GM21423 (cell line): Measurements from ENCODE around the gene FCRLB.
A peak's percentile ranks its signal among the peaks of the same experiment; 100 is the strongest.
"Not testable (repeated sequence)": the region's sequence is repeated elsewhere in the genome, so short reads cannot be mapped to it uniquely, and the experiment has no call there.

Experiments
- ATAC-seq: cut with Tn5 transposase; IDR thresholded peaks from one replicate; pipeline ENCODE4 v1.9.1; 2021; ENCODE audit warnings: mild to moderate bottlenecking, moderate library complexity; ENCODE audit not compliant: unreplicated experiment

The FCRLB gene, protein sequence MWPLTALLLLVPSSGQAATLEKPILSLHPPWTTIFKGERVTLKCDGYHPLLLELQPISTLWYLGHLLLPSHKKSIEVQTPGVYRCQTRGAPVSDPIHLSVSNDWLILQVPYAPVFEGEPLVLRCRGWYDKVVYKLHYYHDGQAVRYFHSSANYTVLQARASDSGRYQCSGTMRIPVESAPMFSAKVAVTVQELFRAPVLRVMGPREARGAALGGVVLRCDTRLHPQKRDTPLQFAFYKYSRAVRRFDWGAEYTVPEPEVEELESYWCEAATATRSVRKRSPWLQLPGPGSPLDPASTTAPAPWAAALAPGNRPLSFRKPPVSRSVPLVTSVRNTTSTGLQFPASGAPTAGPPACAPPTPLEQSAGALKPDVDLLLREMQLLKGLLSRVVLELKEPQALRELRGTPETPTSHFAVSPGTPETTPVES

DNA sequence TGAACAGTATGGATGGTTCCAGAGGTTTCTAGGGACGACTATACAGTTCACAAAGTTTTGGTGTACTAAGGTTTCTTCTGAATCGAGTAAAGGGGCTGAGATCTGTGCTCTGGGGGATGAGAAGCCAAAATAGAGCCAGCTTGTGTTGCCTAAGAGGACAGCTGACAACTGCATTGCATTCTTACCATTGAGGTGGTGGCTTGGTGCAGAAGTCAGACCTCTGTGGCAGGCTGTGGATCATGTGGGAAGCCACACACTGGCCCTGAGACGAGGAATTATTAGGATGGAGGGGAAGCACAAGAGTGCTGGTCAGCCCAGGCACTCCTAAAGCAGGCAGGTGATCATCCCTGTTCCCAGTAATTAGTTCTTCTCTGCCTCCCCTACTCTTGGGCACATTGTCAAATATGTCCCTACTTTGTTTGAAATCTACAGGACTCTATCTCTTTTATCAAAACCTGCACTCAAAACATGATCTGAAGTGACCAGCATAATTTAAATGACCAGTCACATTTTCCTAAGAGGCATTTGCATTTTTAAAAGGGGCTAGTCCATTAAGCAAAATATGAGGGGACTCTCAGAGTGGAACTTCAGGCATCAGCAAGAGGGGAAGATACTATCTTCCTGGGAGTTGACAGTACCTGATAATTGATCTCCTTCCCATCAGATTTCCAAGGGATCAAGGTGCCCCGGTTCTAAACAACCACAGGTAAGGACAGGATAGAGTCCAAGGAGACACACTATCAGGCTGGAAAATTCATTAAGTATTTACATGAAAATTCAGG is at the start of gene FCRLB:
TSS of gene FCRLB (plus strand) at position 589 of the 782 bp plus-strand sequence. CDS start 1,129 bp downstream, outside the sequence.
- ATAC-seq: no peak

DNA sequence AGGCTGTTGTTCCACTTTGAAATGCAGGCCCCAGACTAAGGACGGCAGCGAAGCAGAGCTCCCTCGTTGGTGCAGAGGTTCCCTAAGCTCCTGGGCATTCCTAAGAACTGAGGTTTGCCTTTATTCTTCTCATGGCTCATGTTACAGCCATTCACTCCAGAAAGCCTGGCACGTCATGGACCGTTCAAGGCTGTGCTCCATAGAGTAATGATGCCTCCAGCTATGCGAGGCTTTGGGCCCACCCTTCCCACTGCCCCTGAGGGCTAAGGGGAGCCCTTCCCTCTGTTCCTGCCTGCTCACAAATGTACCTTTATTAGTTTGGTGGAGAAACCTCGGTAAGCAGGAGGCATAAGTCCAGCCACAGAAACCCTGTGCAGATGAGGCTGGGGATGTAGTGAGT is 47.9 kb upstream of the FCRLB start:
- not testable (repeated sequence) for ATAC-seq

DNA sequence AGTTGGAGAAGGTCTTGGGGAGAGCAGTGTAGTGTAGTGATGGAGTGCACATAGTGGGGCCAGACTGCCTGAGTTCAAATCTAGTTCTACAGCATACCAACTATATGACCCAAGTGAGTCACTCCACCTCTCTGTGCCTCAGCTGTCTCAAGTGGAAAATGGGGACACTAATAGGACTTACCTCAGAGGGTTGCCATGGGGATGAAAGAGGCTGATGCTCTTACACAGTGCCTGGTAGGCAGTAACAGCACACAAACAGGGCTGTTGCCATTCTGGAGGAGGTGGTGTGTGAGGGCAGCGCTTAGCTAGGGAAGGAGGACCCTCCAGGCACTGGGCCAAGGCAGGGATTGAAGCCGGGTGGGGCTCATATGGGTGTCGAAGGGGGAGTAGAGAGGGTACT is 46.9 kb upstream of the FCRLB start:
- not testable (repeated sequence) for ATAC-seq

DNA sequence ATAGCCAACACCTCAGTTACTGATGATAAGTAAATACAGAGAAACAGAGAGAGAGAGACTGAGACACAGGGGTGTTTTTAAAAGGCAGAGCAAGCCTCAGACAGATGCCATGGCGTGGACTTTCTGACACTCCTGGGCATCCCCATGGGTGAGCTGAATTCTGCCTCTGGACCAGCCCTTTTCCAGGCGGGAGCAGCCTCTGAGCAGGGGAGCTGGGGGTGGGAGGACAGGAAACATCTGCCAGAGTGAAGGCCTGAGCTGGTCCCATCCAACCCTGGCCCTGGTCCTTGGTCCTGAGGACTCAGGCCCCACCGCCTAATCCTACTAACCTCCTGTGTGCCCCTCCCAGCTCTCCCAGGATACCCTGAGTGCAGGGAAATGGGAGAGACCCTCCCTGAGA is 46.4 kb upstream of the FCRLB start:
- not testable (repeated sequence) for ATAC-seq

DNA sequence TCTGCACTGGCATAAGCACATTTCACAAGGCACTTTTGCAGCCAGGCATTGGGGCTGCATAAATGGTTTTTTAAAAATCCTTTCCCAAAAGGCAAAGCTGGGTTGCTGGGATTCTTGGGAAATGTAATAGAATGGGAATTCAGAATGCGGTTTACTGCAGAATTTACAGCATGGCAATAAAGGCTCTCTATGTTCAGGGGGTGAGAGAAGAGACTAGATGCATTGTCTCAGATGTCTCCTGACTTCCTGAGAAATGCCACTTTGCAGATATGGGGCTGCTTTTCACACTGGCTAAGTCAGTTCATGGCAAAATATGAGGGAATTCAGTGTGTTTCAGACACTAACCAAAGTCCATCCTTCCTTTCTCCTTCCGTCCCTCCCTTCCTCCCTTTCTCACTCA is 44.9 kb upstream of the FCRLB start:
- no peak for ATAC-seq

DNA sequence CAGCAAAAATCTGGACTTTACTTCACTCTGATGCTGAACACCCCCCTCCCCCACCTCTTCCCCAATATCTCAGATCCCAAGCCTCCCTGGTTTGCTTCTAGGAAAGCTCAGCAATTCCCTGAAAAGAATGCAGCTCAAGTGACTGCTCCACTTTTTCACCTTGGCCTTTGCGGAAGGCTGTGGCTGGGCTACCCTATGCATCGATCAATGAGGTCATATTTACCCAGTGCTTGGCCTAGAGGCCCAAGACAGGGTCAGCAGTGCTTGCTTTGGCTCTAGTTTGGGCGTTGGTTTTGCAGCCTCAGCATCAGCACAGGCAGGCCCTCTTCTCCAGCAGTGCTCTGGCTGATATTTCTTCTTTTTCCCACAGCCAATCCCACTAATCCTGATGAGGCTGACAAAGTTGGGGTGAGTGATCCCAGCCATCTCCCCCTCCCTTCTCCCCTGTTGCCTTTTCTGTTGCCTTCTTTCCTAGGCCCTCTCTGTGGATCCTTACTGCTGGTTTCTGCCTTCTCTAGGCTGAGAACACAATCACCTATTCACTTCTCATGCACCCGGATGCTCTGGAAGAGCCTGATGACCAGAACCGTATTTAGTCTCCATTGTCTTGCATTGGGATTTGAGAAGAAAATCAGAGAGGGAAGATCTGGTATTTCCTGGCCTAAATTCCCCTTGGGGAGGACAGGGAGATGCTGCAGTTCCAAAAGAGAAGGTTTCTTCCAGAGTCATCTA is 44.2 kb upstream of the FCRLB start:
- no peak for ATAC-seq

DNA sequence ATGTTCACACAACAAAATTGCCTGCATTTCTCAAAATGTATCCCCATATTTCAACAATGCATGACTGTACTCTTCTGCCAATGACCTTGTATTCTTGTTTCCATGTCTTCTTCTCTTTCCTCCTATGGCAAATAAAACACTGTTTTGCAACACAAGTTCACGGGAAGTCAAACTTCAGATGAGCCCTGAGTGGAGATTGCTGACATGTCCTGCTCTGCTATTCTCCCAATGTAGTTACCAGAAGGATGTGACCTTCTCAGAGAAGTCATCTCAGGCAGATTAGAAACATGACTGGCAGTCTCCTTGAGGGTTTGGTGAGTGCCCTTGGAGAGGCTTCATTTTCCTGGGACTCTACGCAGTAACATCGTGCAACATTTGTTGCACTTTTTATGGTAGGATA is 42.8 kb upstream of the FCRLB start:
- no peak for ATAC-seq

DNA sequence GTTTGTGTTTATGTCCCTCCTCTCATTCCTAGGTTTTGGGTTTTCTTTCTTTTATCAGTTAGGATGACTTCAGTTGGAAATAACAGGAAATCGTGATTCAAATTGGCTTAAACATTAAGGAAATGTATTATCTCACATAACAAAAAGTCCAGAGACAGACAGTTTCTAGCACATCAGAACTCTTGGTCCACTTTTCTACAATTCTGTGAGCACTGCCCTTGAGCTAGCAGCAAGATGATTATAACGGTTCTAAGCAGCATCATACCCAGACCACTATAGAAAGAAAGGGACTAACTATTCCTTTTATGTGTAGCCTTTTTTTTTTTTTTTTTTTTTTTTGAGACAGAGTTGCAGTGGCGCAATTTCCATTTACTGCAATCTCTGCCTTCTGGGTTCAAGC is 39.5 kb upstream of the FCRLB start:
- ATAC-seq: no peak

DNA sequence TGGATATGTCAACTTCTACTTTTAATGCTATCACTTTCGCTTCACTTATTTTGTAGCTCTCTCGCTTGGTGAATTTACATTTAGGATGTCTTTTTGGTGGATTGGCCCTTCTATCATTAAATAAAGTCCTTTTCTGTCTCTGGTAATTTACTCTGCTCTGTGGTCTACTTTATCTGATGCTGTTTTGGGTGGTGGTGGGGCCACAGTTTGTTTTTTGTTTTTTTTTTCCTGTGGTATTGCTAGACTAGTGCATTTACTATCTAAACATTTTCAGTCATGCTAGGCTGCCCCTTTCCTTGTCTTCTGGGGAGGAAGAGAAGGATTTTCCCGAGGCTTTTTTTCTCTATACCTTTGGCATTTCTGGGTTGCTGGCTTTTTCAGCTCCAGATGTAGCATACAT is 32.4 kb upstream of the FCRLB start:
- no peak for ATAC-seq

DNA sequence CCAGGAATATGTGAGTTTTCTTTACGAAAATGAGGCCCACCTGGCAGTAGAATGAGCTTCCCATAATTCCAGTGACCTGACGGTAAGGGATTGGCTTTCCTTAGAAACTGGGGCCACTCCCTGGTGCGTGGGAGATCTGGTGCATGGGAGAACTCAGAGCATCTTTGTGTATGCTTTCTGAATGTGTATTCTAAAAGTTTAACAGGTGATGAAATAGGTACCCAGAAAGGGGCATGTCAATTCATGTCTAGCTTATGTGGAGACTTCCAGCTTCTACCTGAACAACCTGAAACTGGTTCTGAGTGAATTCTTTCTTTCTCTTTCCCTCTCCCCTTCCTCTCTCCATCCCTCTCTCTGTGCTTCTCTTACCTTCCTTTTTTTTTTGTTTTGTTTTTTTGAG is 29.5 kb upstream of the FCRLB start:
- no peak for ATAC-seq

DNA sequence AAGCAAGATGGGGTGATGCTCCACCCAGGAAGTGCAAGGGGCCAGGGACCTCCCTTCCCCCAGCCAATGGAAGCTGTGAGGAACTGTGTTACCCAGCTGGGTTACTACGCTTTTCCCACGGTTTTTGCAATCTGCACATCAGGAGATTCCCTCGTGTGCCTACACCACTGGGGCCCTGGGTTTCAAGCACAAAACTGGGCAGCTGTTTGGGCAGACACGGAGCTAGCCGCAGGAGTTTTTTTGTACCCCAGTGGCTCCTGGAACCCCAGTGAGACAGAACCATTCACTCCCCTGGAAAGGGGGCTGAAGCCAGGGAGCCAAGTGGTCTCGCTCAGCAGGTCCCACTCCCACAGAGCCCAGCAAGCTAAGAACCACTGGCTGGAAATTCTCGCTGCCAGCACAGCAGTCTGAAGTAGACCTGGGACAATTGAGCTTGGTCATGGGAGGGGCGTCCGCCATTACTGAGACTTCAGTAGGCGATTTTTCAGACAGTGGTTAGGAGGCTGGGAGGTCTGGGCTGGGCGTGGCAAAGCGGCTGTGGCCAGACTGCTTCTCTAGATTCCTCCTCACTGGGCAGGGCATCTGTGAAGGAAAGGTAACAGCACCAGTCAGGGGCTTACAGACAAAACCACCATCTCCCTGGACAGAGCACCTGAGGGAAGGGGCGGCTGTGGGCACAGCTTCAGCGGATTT is 28.2 kb upstream of the FCRLB start:
- not testable (repeated sequence) for ATAC-seq

DNA sequence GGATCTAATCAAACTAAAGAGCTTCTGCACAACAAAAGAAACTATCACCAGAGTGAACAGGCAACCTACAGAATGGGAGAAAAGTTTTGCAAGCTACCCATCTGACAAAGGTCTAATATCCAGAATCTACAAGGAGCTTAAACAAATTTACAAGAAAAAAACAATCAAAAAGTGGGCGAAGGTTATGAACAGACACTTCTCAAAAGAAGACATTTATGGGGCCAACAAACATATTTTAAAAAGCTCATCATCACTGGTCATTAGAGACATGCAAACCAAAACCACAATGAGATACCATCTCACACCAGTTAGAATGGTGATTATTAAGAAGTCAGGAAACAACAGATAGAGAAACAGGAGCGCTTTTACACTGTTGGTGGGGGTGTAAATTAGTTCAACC is 23.0 kb upstream of the FCRLB start:
- ATAC-seq: not testable (repeated sequence)

DNA sequence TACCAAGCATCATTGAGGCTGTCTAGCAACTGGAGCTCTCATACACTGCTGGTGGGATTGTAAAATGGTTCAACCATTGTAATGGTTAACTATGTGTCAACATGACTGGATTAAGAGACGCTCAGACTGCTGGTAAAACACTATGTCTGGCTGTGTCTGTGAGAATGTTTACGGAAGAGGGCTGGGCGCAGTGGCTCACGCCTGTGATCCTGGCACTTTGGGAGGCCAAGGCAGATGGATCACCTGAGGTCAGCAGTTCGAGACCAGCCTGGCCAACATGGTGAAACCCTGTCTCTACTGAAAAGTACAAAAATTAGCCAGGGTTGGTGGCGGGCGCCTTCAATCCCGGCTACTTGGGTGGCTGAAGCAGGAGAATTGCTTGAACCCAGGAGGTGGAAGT is 19.1 kb upstream of the FCRLB start:
- ATAC-seq: no peak

DNA sequence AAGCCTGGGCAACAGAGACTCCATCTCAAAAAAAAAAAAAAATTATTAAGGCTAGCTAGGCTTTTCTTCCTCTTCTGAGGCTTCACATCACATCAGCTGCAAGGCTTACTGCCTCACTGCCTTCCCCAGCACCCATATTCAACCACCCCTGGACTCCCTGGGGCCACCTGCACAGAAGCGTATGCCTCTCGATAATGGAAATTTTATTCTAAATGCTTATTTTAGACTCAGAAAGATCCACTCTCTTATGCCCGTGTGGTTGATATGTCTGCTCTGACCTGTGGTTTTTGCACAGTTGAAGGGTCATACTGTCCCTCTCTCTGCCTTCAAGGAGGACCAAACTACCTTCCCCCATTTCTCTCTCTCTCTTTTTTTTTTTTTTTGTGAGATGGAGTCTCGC is 15.8 kb upstream of the FCRLB start:
- peak; percentile 34 for ATAC-seq

DNA sequence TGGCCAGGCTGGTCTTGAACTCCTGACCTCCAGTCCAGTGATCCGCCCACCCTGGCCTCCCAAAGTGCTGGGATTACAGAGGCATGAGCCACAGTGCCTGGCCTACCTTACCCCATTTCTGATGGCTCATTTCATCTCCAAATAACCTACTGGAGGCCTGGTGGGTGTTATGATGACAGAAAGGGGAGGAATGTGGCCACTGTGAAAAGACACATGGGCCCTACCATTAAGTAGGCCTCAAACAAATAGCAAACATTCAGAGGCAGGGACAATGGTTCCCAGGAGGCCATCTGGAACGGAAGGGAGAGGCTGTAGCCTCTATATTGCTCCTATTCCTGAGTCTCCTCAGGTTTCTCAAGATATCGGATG is 15.2 kb upstream of the FCRLB start:
- no peak for ATAC-seq

DNA sequence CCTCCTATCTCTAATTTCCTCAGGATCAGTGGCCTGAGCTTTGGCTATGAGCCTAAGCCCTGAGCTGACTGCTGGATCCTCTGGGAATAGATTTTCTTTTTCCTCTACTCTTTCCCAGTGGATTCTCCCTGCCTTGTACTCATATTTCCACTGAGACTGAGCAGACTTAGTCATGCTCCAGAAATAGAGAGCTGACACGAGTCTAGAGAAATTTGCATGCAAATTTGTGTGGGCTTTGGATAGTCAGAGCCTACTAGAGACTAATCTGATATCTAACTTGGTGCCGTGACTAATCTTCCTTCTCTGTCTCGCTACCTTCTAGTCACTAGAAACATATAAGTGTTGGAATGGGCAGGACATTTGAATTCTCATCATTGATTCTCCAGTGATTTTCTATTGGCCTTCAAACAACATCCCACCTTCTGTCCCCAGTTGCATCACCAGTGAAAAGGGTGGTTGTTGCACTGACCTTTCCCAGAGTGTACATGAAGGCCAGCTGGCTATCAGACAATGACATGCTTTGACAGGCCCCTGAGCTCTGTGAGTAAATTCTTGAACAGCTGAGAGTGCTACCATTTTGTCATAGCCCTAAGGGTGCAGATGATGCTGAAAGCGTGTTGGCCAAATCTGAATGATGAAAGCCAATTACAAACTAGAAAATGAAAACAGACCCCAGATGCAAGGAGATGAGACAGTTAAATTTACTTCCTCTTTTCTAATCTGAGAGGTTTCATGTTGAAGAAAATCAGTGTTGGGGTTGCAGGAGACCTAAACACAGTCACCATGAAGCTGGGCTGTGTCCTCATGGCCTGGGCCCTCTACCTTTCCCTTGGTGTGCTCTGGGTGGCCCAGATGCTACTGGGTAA is 14.6 kb upstream of the FCRLB start, which contains the start of gene FCRLA:
TSS of gene FCRLA (plus strand) at position 748 of the 866 bp plus-strand sequence. CDS start at position 784, 36 bp downstream.
- peak; percentile 58 for ATAC-seq

DNA sequence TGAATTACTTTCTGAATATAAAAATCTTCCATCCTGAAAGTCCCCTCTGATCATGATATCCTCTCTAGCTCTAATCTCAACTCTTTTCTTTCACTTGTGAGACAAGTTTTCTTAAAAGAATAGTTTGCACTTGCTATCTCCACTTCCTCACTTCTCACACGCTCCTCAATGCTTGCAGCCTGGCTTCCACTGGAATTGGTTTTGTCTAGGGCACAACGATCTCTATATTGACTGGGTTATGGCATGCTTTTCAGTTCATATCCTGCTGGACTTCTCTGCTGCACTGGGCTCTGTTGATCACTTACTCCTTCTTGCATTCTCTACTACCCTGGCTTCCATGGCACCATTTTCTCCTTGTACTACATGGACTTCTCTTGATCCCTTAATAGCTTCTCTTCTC is 13.8 kb upstream of the FCRLB start:
- ATAC-seq: no peak

DNA sequence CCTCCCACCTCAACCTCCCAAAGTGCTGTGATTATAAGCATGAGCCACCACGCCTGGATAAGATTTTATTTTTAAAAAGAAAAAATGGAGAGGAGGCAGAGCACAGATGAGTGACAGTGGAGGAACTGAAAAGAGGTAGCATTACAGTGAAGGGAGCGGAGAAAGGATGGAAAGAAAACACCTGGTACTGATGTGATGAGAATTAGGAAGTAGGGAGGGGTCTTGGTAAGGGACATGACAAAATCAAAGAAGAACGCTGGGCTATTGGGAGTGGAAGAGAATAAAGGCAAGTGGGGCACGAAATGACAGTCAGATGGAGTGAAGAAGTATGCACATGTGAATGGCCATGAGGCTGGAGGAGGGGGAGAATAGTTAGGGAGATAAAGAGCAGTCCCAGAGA is 12.0 kb upstream of the FCRLB start:
- ATAC-seq: no peak

DNA sequence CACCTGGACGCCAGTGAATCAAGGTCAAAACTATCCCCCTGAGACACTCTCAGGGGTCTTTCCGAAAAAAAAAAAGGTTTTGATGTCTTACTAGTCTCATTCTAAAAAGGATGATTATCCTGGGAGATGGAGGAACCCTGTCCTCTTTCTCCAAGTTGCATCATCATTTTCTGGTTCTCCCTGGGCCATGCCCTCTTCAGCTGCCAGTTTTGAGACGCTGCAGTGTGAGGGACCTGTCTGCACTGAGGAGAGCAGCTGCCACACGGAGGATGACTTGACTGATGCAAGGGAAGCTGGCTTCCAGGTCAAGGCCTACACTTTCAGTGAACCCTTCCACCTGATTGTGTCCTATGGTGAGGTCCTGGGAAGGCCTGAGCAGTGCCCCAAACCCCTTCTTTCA is 10.8 kb upstream of the FCRLB start:
- ATAC-seq: no peak
